ENCODE measurements around the gene SPINK8. TPM values are rescaled to one million over a fixed set of nuclear protein-coding genes. Genes with fewer than 3 reads are reported as not detected.

The SPINK8 gene
- total and polyA plus RNA-seq, 2 of the 8 experiments (the other 6 are each of a cell fraction or from before 2014, with no cell fraction given), result 0.29 TPM; not detected in 1

- no peak for TF ChIP-seq CHD7 (IDR thresholded peaks at IDR 0.05; ENCODE audit: insufficient replicate concordance, low read length)
Measured at GRCh38 chr3:48303021-48303420, 30.4 kb downstream of the SPINK8 start (continued).
